ENCODE data around the gene ERBB4.

DNA sequence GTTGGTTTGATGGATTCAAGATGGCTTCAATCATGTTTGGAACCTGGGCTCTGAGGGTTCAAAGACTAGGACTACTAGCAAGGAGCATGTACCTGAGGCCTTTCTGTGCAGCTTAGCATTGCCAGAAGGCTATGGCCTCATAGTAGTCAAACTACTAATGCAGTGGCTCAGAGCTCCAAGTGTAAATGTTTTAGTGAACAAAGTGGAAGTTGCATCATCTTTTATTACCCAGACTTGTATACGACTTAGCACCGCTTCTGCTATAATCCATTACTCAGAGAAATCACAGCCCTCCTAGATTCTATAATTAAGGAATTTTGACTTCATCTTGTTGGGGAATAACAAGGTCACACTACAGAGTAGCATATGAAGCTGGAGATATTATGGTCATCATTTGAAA, 210.5 kb downstream of the ERBB4 start:
- TF ChIP-seq, protein P1, sequence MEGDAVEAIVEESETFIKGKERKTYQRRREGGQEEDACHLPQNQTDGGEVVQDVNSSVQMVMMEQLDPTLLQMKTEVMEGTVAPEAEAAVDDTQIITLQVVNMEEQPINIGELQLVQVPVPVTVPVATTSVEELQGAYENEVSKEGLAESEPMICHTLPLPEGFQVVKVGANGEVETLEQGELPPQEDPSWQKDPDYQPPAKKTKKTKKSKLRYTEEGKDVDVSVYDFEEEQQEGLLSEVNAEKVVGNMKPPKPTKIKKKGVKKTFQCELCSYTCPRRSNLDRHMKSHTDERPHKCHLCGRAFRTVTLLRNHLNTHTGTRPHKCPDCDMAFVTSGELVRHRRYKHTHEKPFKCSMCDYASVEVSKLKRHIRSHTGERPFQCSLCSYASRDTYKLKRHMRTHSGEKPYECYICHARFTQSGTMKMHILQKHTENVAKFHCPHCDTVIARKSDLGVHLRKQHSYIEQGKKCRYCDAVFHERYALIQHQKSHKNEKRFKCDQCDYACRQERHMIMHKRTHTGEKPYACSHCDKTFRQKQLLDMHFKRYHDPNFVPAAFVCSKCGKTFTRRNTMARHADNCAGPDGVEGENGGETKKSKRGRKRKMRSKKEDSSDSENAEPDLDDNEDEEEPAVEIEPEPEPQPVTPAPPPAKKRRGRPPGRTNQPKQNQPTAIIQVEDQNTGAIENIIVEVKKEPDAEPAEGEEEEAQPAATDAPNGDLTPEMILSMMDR (IDR thresholded peaks at IDR 0.05 in 4 of 5, conservative IDR thresholded peaks at IDR 0.05 in 1 of 5): no peak
- TF ChIP-seq POLR2A (IDR thresholded peaks at IDR 0.05): no peak

Data from gastrocnemius medialis (tissue), 4 donors.